ENCODE results near the gene MYLK. TPM values are rescaled to one million over a fixed set of nuclear protein-coding genes. Genes with fewer than 3 reads are reported as not detected.

The MYLK gene
- total and polyA plus RNA-seq, 2 donors (not counting 1 experiment from before 2014, with no cell fraction given), result 0.51 TPM; not detected in 1

GRCh38 chr3:123870033-123870432 lies 14.1 kb downstream of the MYLK start:
- CTCF ChIA-PET, result no interaction called here
- intact Hi-C loops (cut with micrococcal nuclease), result no loop called here
- 0% methylated on average over 1 of the region's 1 CpG for WGBS (ENCODE audit: insufficient coverage)

GRCh38 chr3:123869165-123869564 lies 15.0 kb downstream of the MYLK start:
- H3K36me3 ChIP-seq (replicated peaks in 1 of 2; ENCODE audit: control extremely low read depth in 1 of 2, control insufficient read depth in 1 of 2, extremely low read depth in 1 of 2, insufficient read depth in 2 of 2, low read length in 1 of 2), result no peaks in the 10 kb centered on the region
- WGBS (ENCODE audit: insufficient coverage), result no CpG with 5 or more reads among the region's 1 CpG
- Mint-ChIP-seq H3K4me3 (no peak overlapping the region), H3K27me3 (peaks cover 9% of the 10 kb centered on the region), H3K27ac (no peak overlapping the region), H3K9me3 (ENCODE audit: insufficient read depth) (no peaks in the 10 kb centered on the region), H3K4me1 (no peaks in the 10 kb centered on the region)
- no peak overlapping the region for H3K27ac ChIP-seq (ENCODE audit: low read length in 2 of 2)
- CTCF ChIA-PET, result no interaction called here
- H3K9me3 ChIP-seq (ENCODE audit: control extremely low read depth in 1 of 3, control insufficient read depth in 2 of 3, insufficient read depth in 1 of 3, low read length in 2 of 3), result no peaks in the 10 kb centered on the region
- no peak overlapping the region for H3K4me3 ChIP-seq (ENCODE audit: control extremely low read depth in 1 of 5, extremely low read depth in 1 of 5, insufficient read depth in 1 of 5, low read depth in 2 of 5, low read length in 4 of 5)
- H2AFZ ChIP-seq (ENCODE audit: insufficient read depth, low read depth, low read length, poor library complexity, severe bottlenecking), result no peak overlapping the region
- no peaks in the 10 kb centered on the region for H4K20me1 ChIP-seq (ENCODE audit: control insufficient read depth, insufficient read depth, low read length, poor library complexity, severe bottlenecking)
- H3K79me2 ChIP-seq (ENCODE audit: control insufficient read depth, insufficient read depth, low read length), result no peaks in the 10 kb centered on the region
- H3K4me2 ChIP-seq (replicated peaks; ENCODE audit: low read depth, low read length, poor library complexity, severe bottlenecking), result no peak overlapping the region
- no peak for ATAC-seq (ENCODE audit: low read depth)
- no peak for DNase-seq
- no peaks in the 10 kb centered on the region for H3K4me1 ChIP-seq (ENCODE audit: control insufficient read depth in 2 of 2, insufficient read depth in 2 of 2, low read length in 2 of 2)
- no peaks in the 10 kb centered on the region for H3K27me3 ChIP-seq (replicated peaks in 1 of 4; ENCODE audit: control extremely low read depth in 1 of 4, control insufficient read depth in 3 of 4, insufficient read depth in 4 of 4, low read length in 3 of 4)
- H3K9ac ChIP-seq (ENCODE audit: low read length), result no peak overlapping the region
- intact Hi-C loops (cut with micrococcal nuclease), result no loop called here
- POLR2A ChIA-PET, result no interaction called here
- TF ChIP-seq CTCF (IDR thresholded peaks at IDR 0.05) (no peak), EZH2 (IDR thresholded peaks at IDR 0.05; ENCODE audit: borderline replicate concordance, insufficient read depth, low read depth, low read length, poor library complexity, severe bottlenecking) (no peak)

More at GRCh38 chr3:123870033-123870432, 14.1 kb downstream of the MYLK start:
- ATAC-seq (ENCODE audit: low read depth), result no peak
- H3K9me3 ChIP-seq (ENCODE audit: control extremely low read depth in 1 of 3, control insufficient read depth in 2 of 3, insufficient read depth in 1 of 3, low read length in 2 of 3), result no peaks in the 10 kb centered on the region
- H3K79me2 ChIP-seq (ENCODE audit: control insufficient read depth, insufficient read depth, low read length), result no peaks in the 10 kb centered on the region
- H3K9ac ChIP-seq (ENCODE audit: low read length), result no peak overlapping the region
- no peak overlapping the region for H3K4me2 ChIP-seq (replicated peaks; ENCODE audit: low read depth, low read length, poor library complexity, severe bottlenecking)
- Mint-ChIP-seq H3K9me3 (ENCODE audit: insufficient read depth) (no peaks in the 10 kb centered on the region), H3K27me3 (peaks cover 9% of the 10 kb centered on the region), H3K4me1 (no peaks in the 10 kb centered on the region), H3K4me3 (no peak overlapping the region), H3K27ac (no peak overlapping the region)
- no peaks in the 10 kb centered on the region for H3K4me1 ChIP-seq (ENCODE audit: control insufficient read depth in 2 of 2, insufficient read depth in 2 of 2, low read length in 2 of 2)
- no peak overlapping the region for H3K27ac ChIP-seq (ENCODE audit: low read length in 2 of 2)
- H3K4me3 ChIP-seq (ENCODE audit: control extremely low read depth in 1 of 5, extremely low read depth in 1 of 5, insufficient read depth in 1 of 5, low read depth in 2 of 5, low read length in 4 of 5), result no peak overlapping the region
- H3K27me3 ChIP-seq (replicated peaks in 1 of 4; ENCODE audit: control extremely low read depth in 1 of 4, control insufficient read depth in 3 of 4, insufficient read depth in 4 of 4, low read length in 3 of 4), result no peaks in the 10 kb centered on the region
- H4K20me1 ChIP-seq (ENCODE audit: control insufficient read depth, insufficient read depth, low read length, poor library complexity, severe bottlenecking), result no peaks in the 10 kb centered on the region
- no peaks in the 10 kb centered on the region for H3K36me3 ChIP-seq (replicated peaks in 1 of 2; ENCODE audit: control extremely low read depth in 1 of 2, control insufficient read depth in 1 of 2, extremely low read depth in 1 of 2, insufficient read depth in 2 of 2, low read length in 1 of 2)
- H2AFZ ChIP-seq (ENCODE audit: insufficient read depth, low read depth, low read length, poor library complexity, severe bottlenecking), result no peak overlapping the region
- TF ChIP-seq EZH2 (IDR thresholded peaks at IDR 0.05; ENCODE audit: borderline replicate concordance, insufficient read depth, low read depth, low read length, poor library complexity, severe bottlenecking), result no peak
- no peak for TF ChIP-seq CTCF (IDR thresholded peaks at IDR 0.05)
- DNase-seq, result no peak
- POLR2A ChIA-PET, result no interaction called here

Measured in B cell (primary cell).